Vagina (tissue), 2 donors: Measurements from ENCODE around the gene GRM7.

Source experiments
- CTCF ChIP-seq, 3 experiments: fragments of 450-650 bp in 2 of 3; fragments of 200-600 bp in 1 of 3; sonication (generic) in 1 of 3; IDR thresholded peaks; one replicate each; pipeline ENCODE4 v1.5.1; 2017 to 2019; ENCODE audit warnings: antibody characterized with exemption in 3 of 3, mild to moderate bottlenecking in 2 of 3, moderate library complexity in 2 of 3
- POLR2AphosphoS5 ChIP-seq, 2 donors: sonication (generic); formaldehyde crosslinking; IDR thresholded peaks; one replicate each; pipeline ENCODE4 v1.9.0; 2017; ENCODE audit warnings: antibody characterized with exemption in 2 of 2, mild to moderate bottlenecking in 2 of 2, low read depth in 1 of 2; ENCODE audit not compliant: insufficient read depth in 1 of 2

- TF ChIP-seq CTCF (IDR thresholded peaks at IDR 0.05) (no peak), POLR2AphosphoS5 (IDR thresholded peaks at IDR 0.05; ENCODE audit: insufficient read depth in 1 of 2, low read depth in 1 of 2) (no peak)
Observed at GRCh38 chr3:7567160-7567559, 706.2 kb downstream of the GRM7 start.
